NCI-H2107 treated with DMSO at 0.1 percent for 48 hours (cell line): ENCODE data around the gene CTTNBP2NL.

Experiments used
- DNase-seq: peaks from one replicate; lab custom pipeline; 2025; ENCODE audit not compliant: unreplicated experiment; lab: John Stamatoyannopoulos, UW

CTTNBP2NL gene

GRCh38 chr1:112505878-112506277 is 109.9 kb downstream of the CTTNBP2NL start:
- DNase-seq = no peak

- no peak for DNase-seq
Observed at GRCh38 chr1:112506306-112506705, 110.3 kb downstream of the CTTNBP2NL start.

DNA sequence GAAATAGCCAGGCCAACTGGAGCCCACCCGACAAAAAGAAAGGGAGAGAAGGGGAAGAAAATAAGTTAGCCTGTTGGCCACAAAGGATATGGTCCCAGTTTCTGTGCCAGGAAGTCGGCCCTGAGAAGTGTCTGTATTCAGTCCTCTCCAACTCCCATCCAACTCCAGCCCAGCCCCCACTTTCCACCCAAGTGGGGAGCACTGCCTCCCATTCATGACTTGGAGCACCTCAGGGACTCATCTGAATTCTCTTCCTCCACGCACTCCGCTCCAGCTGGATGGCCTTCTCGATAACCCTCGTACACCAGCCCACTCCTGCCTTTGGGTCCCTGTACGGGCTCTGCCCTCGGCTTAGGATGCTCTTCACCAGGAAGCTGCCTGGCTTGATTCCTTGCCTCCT is 110.7 kb downstream of the CTTNBP2NL start:
- no peak for DNase-seq

- DNase-seq = no peak
Observed at GRCh38 chr1:112507336-112507735, 111.3 kb downstream of the CTTNBP2NL start.

GRCh38 chr1:112507921-112508277 is 111.9 kb downstream of the CTTNBP2NL start:
- no peak for DNase-seq

DNA sequence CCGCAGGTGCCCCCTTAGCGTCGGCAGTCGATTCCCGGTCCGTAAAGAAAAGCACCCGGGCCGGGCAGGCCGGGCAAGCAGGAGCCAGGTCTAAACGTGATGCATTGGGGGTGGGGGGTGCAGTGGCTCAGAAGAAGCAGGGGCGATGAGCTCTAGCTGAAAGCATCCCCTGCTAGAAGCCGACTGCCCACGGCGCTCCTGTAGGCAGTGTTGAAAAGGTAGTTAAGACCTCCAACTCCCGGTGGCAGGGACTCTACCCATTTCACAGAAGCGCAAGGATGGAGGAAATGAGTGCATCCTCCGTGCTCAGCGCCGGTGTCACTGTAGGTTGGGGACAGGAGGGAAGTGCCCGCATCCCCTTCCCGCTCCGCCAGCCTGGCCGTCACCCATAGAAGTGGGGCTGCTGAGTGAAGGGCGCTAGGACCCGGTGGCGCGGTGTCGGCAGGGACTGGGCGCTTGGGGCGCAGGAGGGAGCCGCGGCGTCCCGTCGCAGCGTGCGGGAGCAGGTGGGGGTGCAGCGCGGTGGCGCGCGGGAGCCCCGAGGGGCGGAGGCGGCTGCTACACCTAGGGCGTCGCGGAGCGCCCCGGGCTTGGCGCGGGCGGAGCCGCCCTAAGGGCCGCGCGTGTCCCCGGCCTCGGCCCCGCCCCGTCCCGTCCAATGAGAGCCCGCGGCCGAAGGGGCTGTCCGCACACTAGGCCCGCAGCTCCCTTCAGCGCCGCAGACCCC is 112.4 kb downstream of the CTTNBP2NL start, which contains the start of gene WNT2B:
TSS of gene WNT2B (plus strand) at position 688 of the 727 bp plus-strand sequence. CDS start 298 bp downstream, outside the sequence.
- DNase-seq = no peak

- no peak for DNase-seq
Observed at GRCh38 chr1:112509005-112509659, 113.1 kb downstream of the CTTNBP2NL start.

- no peak for DNase-seq
Observed at GRCh38 chr1:112509660-112510178, 113.7 kb downstream of the CTTNBP2NL start.

- no peak for DNase-seq
Observed at GRCh38 chr1:112510340-112510739, 114.3 kb downstream of the CTTNBP2NL start.
